HG02798 (cell line): ENCODE data around the gene MXRA8.
A peak's percentile ranks its signal among the peaks of the same experiment; 100 is the strongest.

Experiments
- ATAC-seq: cut with Tn5 transposase; IDR thresholded peaks from one replicate; pipeline ENCODE4 v1.9.1; 2021; ENCODE audit warnings: mild to moderate bottlenecking; ENCODE audit not compliant: unreplicated experiment, poor library complexity

MXRA8 gene

GRCh38 chr1:1309251-1310108 is 48.9 kb downstream of the MXRA8 start:
- ATAC-seq: no peak

- ATAC-seq: no peak
These were observed 49.6 kb downstream of the MXRA8 start for GRCh38 chr1:1308756-1309250.

GRCh38 chr1:1307923-1308755 is 50.2 kb downstream of the MXRA8 start, which contains the start of the genes ACAP3 and PUSL1:
Gene ACAP3, minus strand, starts transcription at chr1:1307930. Its CDS starts 115 bp downstream, at chr1:1307815.
Gene PUSL1, plus strand, starts transcription at chr1:1308597. Its CDS starts 47 bp downstream, at chr1:1308644.
- peak; percentile 72 for ATAC-seq

GRCh38 chr1:1307261-1307922 is 51.0 kb downstream of the MXRA8 start:
- ATAC-seq: peak; percentile 6

GRCh38 chr1:1306661-1307260 is 51.6 kb downstream of the MXRA8 start:
- ATAC-seq: no peak

GRCh38 chr1:1306070-1306660 is 52.2 kb downstream of the MXRA8 start:
- ATAC-seq: no peak

GRCh38 chr1:1305300-1306069 is 52.9 kb downstream of the MXRA8 start:
- ATAC-seq: no peak

- ATAC-seq: no peak
These were observed 53.7 kb downstream of the MXRA8 start for GRCh38 chr1:1304331-1305299.

GRCh38 chr1:1303736-1304135 is 54.6 kb downstream of the MXRA8 start:
- no peak for ATAC-seq

- no peak for ATAC-seq
These were observed 55.3 kb downstream of the MXRA8 start for GRCh38 chr1:1302951-1303509.
